Left cardiac atrium (tissue), 4 donors: ENCODE data around the gene LITAFD. TPM values are rescaled to one million over a fixed set of nuclear protein-coding genes. Genes with fewer than 3 reads are reported as not detected.
"Not testable (repeated sequence)": the region's sequence is repeated elsewhere in the genome, so short reads cannot be mapped to it uniquely, and the experiment has no call there.

Experiments used
- ATAC-seq, 2 donors: fragments of 200-7000 bp; cut with Tn5 transposase; one replicate each; pipeline ENCODE4 v1.9.1; 2020; ENCODE audit warnings: mild to moderate bottlenecking in 2 of 2, moderate library complexity in 2 of 2
- DNase-seq: peaks from one replicate; pipeline ENCODE4 v3.0.0-alpha.2; 2020
- intact Hi-C, 2 donors: fragments of 100-400 bp; cut with DNase I; formaldehyde crosslinking; loops; one replicate each; pipeline versions ENCODE4 v1.14.1 to v1.15.1; 2022 to 2023
- long read RNA-seq: library from polyadenylated mRNA; unstranded; transcript quantifications from one replicate; pipeline ENCODE4 v2.0.0, GENCODE V29; 2021
- total RNA-seq, 2 donors: library from RNA; stranded (reverse); fragmentation: NEBNext Ultra II Directional; extraction: Animal tissue kit (Norgen Biotek cat#: 25700); gene quantifications; one replicate each; pipeline ENCODE4 v1.2.1, GENCODE V29; 2021
- donor health status: DM: no; HTN: yes; CAD: no.
- donor health status: DM: no; HTN: yes; CAD: no; lungs with severe emphysema.
- donor health status: DM: yes; HTN: yes; CAD: no.
- donor health status: Dilated cardiomyopathy.

LITAFD gene
- not detected for total RNA-seq
- long read RNA-seq = 0 reads

DNA sequence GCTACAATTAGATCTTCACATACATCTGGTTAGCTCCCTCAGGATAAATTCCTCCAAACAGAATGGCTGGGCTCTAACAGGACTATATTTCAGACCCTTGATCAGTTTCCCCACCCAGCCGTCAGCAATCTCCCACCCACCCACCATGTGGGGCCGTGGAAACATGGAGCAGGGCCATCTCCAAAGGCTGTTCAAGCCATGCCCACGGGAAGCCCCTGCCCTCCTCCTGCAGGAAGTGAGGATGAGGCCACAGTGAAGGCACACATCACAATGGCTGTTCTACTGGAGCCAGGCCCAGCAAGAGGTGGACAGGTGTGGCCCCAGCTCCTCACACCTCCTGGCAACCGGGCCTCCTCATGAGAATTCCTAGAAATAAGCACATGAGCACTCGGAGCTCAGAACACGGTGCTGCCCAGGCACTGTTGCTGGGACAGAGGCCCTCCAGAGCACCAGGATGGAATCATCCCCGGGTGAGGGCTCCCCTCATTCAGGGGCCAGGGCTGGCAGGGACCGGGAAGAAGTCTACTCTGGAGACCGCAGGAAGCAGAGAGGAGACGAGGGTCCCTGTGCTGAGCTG lies at the start of gene LITAFD:
Gene LITAFD (plus strand): TSS at position 311 of the 577 bp plus-strand sequence. CDS start 2,005 bp downstream, outside the sequence.
- DNase-seq = no peak
- no peak for ATAC-seq
- intact Hi-C loops = loop anchor here (5.0 to 10.0 kb wide), 3 partner anchors 87 to 315 kb away; partner anchors contain the start of genes PMM2 (in 1 of the 2) and TMEM186 (in 1 of the 2)

DNA sequence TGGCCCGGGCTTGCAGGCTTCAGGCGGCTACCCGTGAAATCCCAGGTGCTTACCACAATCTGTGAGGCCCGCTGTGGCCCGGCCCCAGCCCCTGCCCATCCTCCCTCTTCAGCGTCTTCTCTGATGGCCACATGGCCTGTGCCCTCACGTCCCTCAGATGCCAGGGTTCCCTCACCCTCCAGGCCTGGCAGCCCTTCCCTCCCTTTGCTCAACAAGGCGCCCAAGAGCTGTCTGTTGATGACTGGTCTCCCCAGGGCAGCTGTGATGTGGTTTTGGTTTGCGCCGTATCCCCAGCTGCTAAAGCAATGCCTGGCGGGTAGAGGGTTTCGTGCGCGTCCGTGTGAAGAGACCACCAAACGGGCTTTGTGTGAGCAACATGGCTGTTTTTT lies 49.4 kb upstream of the LITAFD start:
- DNase-seq = no peak
- intact Hi-C loops = no loop called here
- no peak for ATAC-seq

DNA sequence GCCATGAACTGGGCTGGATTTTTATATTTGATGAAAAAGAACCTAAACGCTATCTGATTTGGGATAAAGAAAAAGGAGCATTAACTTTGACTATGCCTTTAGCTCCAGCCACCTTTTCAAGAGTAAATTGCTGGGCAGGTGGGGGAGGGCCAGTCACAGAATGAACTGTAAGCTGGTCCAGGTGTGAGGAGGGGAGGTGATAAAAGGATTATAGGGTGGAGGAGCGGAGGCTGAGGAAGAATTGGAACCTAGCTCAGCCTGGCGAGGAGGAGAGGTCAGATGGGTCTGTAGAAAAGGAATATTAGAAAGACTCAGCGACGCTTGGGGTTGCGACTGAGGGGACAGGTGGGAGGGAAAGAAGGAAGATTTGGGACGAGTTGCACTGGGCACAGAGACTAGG lies 45.4 kb upstream of the LITAFD start:
- DNase-seq, ATAC-seq, intact Hi-C loops: not testable (repeated sequence)

DNA sequence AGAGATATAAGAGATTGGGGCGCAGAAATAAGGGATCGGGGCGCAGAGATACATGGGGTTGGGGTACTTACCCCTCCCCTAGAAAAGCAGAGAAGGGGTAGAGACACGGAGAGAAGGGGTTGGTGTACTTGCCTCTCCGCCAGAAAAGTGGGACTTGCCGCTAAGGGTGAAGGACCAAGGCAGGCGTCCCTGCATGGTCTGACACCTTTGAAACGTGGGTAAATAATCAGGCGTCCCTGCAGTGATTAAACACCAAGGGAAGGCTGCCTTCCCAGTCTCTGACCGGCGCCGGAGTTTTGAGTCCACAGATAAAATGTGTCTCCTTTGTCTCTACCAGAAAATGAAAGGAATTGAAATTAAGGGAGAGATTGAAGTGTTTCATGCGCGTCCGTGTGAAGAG lies 44.6 kb upstream of the LITAFD start:
- ATAC-seq, intact Hi-C loops, DNase-seq: not testable (repeated sequence)

DNA sequence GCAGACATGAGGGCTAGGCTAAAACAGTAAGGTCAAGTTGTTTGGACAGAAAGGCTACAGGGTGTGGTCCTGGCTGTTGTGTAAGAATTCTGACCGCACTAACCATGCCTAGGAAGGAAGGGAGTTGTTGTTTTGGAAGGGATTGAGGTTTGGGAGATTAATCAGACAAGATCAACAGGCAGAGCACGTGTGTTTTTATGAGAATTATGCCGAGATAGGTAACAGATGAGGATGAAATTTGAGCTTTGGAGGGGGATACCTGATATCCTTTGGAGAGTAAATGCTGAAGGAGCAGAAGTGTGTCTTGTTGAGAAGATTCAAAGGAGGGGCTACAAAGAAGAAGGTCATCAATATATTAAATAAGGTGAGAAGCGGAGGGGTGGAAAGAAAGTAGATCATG lies 40.1 kb upstream of the LITAFD start:
- ATAC-seq, DNase-seq, intact Hi-C loops: not testable (repeated sequence)

DNA sequence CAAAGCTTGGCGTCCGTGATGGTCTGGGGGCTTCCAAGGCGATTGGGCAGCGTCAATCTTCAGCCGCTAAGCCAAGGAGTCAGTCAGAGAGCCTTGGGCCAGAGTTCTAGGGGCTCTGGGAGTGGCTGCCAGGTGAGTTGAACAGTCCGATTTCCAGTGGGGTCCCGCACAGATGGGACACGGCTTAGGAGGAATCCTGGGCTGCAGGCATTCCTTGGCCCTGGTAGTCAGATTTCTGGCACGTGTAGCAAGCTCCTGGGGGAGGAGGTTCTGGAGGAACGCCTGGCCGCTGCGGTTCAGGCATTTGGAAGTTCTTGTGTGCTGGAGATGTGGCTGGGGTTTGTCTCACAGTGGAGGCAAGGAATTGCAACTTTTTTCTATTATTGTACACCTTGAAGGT lies 38.9 kb upstream of the LITAFD start:
- intact Hi-C loops = not testable (repeated sequence)

DNA sequence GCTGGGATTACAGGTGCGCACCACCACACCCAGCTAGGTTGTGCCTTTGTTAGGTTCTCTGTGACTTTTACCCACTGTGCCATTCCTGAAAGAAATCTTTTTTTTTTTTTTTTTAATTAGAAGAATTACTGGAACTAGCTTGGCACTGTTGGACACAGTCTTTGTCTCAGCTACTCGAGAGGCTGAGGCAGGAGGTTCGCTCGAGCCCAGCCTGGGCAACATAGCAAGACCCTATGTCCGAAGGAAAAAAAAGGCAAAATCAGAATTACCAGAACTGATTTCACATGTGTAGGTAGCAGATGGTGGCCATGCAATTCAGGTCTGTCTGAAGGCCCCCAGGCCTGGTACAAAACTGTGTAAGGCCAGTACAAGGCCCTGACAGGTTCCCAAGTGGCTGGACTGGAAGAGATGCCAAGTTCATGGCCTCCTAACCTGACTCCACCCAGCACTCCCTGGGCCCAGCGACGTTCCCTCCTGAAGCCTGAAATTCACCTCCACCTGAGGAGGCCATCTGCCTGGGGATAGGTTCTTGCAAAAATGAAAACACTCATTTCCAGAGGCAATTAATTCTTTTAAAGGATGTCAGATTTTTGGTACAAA lies 36.4 kb upstream of the LITAFD start:
- ATAC-seq (no peak), DNase-seq (no peak)
- intact Hi-C loops = no loop called here

More for the DNA sequence above, 38.9 kb upstream of the LITAFD start:
- not testable (repeated sequence) for ATAC-seq, DNase-seq

DNA sequence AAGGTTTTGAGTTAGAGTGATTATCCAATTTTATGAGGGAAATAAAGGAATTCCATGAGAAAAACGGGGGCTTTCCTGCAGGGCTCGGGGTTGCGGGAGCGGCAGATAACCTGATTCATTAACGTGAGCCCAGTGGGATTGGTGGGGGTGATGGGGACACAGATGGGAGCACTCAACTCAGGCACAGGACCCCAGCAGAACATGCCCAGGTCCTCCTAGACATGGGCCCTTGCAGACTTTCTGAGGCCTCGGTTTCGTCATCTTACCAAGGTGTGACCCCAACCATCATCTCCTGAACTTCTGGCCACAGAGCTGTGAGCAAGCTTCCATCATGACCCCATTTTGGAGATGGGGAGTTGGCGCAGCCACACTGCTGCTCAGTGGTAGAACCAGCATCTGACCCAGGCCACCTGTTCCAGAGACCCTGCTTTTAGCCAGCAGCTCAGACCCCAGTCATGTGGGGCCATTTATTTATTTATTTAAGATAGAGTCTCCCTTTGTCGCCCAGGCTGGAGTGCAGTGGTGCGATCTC lies 35.7 kb upstream of the LITAFD start:
- no peak for DNase-seq
- intact Hi-C loops = no loop called here
- ATAC-seq = no peak

DNA sequence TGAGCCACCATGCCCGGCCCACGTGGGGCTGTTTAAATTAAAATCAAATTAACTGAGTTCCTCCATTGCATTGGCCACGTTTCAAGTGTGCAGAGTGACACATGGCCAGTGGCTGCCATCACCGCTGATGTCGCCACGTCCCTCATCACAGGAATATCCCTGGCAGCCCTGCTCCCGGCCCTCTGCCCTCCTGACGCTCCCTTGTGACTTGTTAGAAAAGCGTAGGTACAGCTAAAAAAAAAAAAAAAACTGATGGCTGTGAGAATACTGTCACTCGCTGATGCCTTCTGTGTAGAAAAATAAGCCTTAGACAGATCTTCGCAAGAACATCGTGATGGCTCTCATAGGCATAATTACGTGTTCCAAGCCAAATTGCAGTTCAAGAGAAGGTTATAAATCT lies 35.0 kb upstream of the LITAFD start:
- intact Hi-C loops = no loop called here
- ATAC-seq (no peak), DNase-seq (no peak)

DNA sequence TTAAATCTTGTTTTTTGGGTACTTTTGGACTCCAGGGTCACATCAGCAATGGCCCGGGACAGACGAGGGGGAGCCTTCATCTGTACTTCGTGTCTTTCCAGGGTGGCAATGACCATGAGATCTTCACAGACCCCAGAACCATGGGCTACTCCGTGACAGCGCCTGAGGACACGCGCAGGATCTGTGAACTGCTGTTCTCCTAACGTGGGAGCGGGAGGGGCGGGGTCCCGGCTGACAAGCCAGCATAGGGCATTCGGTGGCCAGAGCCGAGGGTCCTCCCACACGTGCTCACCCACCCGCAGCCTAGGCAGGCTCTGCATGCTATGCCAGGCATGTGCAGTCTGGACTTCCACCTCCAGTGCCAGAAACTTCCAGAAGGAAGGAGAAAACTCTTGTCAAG lies 34.5 kb upstream of the LITAFD start:
- DNase-seq (peak; percentile 21), ATAC-seq (no peak)
- intact Hi-C loops = no loop called here

DNA sequence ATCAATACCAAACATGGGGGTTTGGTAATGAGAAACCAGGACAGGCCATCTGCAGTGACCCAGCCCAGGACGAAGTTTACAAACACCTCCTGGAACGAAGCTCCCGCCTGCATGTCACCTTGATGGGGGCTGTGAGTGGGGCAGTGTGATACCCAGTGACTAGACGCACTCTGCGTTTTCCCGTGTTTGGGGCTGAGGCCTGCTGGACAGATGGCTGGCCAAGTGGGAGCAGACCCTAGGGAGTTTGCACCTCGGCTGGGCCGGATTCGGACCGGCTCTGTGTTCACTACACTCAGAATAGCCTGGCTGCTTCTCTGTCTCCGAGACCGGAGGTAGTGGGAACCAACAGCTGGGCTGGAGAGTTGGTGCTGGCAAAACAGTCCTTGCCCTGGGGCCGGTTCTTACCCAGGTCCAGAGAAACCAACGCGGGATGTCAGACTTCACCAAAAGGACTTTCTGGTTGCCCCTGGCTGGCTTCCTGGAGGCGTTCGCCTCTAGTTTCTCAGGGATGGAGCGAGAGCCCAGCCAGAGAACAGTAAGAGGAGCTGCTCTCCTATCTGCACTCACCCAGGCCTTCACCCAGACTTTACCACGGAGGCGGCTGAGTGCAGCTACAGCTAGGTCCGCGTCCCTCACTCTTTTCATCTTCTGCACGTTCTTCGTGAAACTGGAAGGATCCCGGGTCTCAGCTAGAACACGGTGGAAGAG lies 33.8 kb upstream of the LITAFD start:
- DNase-seq = peak; percentile 15
- intact Hi-C loops = no loop called here
- no peak for ATAC-seq

DNA sequence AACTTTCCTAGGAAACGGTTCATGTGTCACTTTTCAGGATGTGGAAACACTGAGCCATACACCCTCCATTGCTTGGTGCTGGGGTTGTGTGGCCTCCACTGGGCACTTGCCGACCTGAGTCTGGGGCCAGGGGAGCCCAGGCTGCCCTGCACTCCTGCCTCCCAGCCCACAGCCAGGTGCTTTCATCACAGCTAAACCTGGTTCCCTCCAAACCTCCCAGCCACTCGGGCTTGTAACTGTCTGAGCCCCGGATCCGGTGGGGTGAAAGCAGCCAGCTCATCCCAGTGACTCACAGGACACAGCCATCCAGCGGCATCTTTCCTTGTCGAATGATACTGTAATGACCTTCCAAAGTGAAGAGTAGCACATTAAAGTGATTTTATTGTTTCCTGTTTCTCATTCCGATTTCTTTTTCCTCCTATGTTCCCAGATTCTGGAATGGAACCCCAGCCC lies 33.2 kb upstream of the LITAFD start:
- no peak for ATAC-seq
- intact Hi-C loops = no loop called here
- peak; percentile 21 for DNase-seq

DNA sequence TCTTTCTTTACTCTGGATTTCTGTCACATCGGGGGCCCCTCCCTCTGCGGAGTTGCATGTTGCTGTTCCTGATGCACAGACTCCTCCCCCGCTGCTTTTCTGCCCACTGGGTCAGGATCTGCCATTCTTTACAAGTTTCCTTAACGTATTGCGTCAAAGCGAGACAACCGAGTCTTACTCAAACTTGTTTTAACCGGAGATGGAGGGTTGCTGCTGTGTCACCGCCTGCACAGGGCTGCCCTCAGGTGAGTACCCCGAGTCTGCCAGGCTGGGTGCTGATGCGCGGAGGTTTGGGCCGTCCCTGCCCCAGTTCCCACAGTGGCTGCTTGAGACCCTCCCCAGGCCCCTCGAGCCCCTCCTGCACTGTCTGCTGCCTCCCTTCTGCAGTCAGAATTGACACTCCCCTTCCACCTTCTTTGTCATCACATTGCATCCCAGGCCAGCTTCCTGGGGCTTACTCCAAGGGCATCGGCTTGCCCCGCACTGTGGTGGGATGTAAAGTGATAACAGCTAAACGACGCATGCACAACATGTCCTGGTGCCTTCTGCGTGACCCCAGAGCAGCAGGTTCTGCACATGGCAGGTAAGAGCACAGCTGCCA lies 32.6 kb upstream of the LITAFD start:
- DNase-seq (peak; percentile 17), ATAC-seq (no peak)
- intact Hi-C loops = no loop called here

DNA sequence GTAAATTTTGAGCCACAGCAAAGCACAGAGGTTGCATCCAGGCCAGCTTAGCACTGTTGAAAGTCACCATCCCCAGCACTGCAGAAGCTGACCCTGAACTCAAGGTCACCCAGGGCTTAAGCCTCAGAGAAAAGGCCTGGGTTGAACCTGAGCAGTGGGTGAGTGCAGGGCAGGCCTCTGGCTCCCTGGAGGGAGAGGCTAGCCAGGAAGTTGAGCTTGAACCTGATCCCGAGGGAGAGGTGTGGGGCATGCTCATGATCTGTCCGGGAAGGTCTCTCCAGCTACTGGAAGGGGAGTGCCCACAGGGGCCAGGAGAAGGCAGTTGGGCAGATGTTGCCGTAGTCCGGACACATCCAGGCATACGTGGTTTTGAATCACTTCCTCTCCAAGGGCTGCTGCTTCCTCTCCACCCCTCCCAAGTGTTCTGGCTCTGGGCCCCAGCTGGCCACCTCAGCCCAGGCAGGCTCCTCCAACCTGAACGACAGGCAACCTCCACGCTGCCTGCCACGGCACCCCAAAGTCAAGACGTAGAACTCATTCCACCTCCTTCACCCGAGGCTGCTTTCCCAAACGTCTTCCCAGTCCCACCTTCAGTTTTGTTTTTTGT lies 31.8 kb upstream of the LITAFD start:
- ATAC-seq (peak; percentile 68 to 78), DNase-seq (peak; percentile 72)
- intact Hi-C loops = no loop called here

DNA sequence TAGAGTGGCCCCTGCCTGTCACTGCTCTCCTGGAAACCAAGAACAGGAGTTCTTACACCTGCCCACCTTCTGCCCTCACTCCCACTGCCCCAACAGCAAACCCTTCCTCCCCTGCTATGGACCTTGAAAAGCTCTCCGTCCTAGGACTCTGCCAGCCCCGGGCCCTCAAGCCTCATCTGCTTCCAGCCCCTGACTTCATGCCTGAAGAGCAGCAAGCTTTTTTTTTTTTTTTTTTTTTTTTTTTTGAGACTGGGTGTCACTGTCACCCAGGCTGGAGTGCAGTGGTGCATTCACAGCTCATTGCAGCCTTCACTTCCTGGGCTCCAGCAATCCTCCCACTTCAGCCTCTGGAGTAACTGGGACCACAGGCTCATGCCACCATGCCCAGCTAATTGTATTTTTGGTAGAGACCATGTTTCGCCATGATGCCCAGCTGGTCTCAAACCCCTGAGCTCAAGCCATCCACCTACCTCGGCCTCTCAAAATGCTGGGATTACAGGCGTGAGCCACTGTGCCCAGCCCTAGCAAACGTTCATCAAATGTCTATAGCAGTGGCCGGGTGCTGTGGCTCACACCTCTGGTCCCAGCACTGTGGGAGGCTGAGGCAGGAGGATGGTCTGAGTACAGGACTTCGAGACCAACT lies 30.3 kb upstream of the LITAFD start:
- peak; percentile 5 for DNase-seq
- ATAC-seq = no peak
- intact Hi-C loops = no loop called here

DNA sequence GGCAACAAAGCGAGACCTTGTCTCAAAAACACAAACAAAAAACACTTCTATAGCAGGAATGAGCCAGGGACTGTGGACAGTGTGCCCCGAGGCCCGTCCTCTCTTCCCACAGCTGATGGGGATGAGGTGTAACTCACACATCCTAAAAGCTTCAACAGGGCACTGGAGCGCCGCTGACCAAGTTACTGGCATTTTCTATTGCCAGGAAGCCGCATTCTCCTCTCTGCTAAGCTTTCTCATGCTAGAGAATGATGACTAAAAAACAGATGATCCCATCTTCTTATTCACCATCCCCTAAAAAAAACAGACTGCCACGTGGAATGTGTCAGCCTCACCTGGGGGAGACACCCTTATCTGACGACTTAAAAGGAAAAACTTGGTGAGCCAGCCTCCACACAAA lies 29.6 kb upstream of the LITAFD start:
- DNase-seq = peak; percentile 9
- ATAC-seq = no peak
- intact Hi-C loops = no loop called here

DNA sequence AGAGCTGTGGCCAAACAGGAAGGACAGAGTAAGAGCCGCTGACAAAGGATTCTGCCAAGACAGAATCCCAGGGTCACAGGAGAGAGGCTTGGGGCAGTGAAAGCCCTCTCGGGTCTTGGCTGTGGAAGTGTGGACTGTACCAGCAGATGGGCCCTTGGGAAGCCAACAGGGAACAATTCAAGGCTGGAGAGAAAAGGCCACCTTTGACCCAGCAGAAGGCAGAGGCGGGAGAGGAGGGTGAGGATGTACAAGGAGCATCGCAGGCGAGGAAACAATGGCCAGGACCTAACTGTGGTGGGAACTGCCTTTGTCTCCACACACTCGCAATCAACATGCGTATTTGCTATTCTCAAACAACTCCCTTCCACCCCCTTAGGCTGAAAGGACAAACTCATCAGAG lies 29.0 kb upstream of the LITAFD start:
- ATAC-seq = peak in 1 of 2 donors; percentile 31
- intact Hi-C loops = no loop called here
- peak; percentile 17 for DNase-seq

DNA sequence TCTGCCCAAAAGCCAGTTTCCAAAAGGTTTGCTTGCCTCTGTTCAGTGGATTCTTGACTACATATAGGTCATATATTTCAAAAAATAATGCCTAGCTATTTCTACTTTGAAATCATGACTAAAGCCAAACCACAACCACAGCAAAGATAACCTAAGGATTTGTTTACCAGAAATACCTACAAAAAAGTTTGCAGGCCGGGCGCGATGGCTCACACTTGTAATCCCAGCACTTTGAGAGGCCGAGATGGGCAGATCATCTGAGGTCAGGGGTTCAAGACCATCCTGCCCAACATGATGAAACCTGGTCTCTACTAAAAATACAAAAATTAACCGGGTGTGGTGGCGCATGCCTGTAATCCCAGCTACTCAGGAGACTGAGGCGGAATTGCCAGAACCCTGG lies 28.5 kb upstream of the LITAFD start:
- intact Hi-C loops = no loop called here
- no peak for ATAC-seq
- DNase-seq = peak; percentile 5
